K562 (cell line): ENCODE data around the gene ADCY4.

Experiments
- FOXJ2 ChIP-seq: fragments of 200-800 bp; sonication (Bioruptor generic); IDR thresholded peaks from 2 replicates; pipeline ENCODE4 v1.6.1; 2016; ENCODE audit warnings: missing genetic modification characterization, missing compliant biosample characterization
- FOXK2 ChIP-seq, 2 experiments: fragments of 450-650 bp; IDR thresholded peaks in 1 of 2; conservative IDR thresholded peaks in 1 of 2; 2 replicates each; pipeline ENCODE4 v1.6.1; 2016; ENCODE audit warnings: low read depth in 2 of 2, mild to moderate bottlenecking in 1 of 2
- TBL1XR1 ChIP-seq, 2 experiments: IDR thresholded peaks; 2 replicates each; pipeline ENCODE4 v1.6.1; 2012; ENCODE audit warnings: improper control_type of control experiment in 2 of 2, low read length in 2 of 2, mild to moderate bottlenecking in 1 of 2
- THAP7 ChIP-seq: fragments of 250-450 bp; sonication (Bioruptor Pico); IDR thresholded peaks from 2 replicates; pipeline ENCODE4 v1.5.0; 2021

DNA sequence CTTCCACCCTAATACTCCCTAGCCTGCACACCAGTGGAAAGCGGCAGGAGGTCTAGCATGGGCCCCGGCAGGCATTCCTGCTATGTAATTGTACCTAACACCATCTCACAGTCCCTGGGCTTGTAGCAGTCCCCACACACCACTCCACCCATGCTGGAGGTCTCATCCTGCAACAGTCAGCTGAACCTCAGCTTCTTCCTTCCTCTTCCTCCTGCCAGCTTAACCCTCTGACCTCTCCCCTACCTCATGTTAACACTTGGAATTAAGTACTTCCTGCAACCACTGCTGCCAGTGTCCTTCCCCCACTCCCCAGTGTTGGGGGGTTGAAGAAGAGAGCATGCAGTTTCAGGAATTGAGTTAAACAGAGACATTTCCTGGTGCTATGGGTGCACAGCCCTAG lies 7.6 kb downstream of the ADCY4 start:
- TF ChIP-seq THAP7 (CRISPR knock-in tag) (no peak), FOXK2 (conservative IDR thresholded peaks at IDR 0.05 in 1 of 2, IDR thresholded peaks at IDR 0.05 in 1 of 2; ENCODE audit: low read depth in 2 of 2) (no peak), FOXJ2 (tag) (no peak), TBL1XR1 (IDR thresholded peaks at IDR 0.05; ENCODE audit: low read length in 2 of 2) (no peak)
